ENCODE results near the gene GNAS.

DNA sequence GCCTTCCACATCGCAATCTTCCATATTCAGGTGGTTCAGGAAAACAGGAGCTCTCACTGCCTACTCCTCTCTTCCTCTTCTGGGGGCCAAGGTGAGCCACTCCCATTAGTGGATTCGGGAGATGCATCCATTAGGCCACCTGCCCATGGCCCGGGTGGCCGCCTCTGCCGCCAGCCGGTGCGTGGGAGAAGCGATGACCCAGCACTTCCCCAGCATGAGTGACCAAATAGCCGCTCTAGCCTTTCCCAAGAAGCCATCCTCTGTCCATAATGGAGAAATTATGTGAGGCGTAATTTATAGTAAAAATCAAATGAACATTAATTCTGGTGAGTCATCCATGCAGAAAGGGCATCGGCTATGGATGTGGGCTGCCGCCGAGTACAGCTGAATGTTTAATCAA lies 41.2 kb upstream of the GNAS start:
- TF ChIP-seq HDGF (IDR thresholded peaks at IDR 0.05) (no peak), ZNF324 (CRISPR knock-in tag; IDR thresholded peaks at IDR 0.05) (no peak), NFATC3 (IDR thresholded peaks at IDR 0.05) (no peak), ZNF146 (CRISPR knock-in tag; IDR thresholded peaks at IDR 0.05; ENCODE audit: unreplicated experiment) (no peak), TAL1 (IDR thresholded peaks at IDR 0.05) (no peak), ZNF311 (CRISPR knock-in tag; IDR thresholded peaks at IDR 0.05) (no peak), NR3C1 (CRISPR knock-in tag; IDR thresholded peaks at IDR 0.05) (no peak)
- TF ChIP-seq, protein P1, sequence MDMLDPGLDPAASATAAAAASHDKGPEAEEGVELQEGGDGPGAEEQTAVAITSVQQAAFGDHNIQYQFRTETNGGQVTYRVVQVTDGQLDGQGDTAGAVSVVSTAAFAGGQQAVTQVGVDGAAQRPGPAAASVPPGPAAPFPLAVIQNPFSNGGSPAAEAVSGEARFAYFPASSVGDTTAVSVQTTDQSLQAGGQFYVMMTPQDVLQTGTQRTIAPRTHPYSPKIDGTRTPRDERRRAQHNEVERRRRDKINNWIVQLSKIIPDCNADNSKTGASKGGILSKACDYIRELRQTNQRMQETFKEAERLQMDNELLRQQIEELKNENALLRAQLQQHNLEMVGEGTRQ (CRISPR knock-in tag; IDR thresholded peaks at IDR 0.05), result no peak
- TF ChIP-seq, protein P2, sequence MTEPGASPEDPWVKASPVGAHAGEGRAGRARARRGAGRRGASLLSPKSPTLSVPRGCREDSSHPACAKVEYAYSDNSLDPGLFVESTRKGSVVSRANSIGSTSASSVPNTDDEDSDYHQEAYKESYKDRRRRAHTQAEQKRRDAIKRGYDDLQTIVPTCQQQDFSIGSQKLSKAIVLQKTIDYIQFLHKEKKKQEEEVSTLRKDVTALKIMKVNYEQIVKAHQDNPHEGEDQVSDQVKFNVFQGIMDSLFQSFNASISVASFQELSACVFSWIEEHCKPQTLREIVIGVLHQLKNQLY (CRISPR knock-in tag; conservative IDR thresholded peaks at IDR 0.05), result no peak
- TF ChIP-seq, protein P3, sequence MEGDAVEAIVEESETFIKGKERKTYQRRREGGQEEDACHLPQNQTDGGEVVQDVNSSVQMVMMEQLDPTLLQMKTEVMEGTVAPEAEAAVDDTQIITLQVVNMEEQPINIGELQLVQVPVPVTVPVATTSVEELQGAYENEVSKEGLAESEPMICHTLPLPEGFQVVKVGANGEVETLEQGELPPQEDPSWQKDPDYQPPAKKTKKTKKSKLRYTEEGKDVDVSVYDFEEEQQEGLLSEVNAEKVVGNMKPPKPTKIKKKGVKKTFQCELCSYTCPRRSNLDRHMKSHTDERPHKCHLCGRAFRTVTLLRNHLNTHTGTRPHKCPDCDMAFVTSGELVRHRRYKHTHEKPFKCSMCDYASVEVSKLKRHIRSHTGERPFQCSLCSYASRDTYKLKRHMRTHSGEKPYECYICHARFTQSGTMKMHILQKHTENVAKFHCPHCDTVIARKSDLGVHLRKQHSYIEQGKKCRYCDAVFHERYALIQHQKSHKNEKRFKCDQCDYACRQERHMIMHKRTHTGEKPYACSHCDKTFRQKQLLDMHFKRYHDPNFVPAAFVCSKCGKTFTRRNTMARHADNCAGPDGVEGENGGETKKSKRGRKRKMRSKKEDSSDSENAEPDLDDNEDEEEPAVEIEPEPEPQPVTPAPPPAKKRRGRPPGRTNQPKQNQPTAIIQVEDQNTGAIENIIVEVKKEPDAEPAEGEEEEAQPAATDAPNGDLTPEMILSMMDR (IDR thresholded peaks at IDR 0.05 in 2 of 3, conservative IDR thresholded peaks at IDR 0.05 in 1 of 3; ENCODE audit: insufficient read depth in 2 of 3, low read depth in 1 of 3, low read length in 3 of 3), result no peak
- TF ChIP-seq, protein P4, sequence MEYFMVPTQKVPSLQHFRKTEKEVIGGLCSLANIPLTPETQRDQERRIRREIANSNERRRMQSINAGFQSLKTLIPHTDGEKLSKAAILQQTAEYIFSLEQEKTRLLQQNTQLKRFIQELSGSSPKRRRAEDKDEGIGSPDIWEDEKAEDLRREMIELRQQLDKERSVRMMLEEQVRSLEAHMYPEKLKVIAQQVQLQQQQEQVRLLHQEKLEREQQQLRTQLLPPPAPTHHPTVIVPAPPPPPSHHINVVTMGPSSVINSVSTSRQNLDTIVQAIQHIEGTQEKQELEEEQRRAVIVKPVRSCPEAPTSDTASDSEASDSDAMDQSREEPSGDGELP (CRISPR knock-in tag; IDR thresholded peaks at IDR 0.05; ENCODE audit: borderline replicate concordance), result no peak
- TF ChIP-seq, protein P5, sequence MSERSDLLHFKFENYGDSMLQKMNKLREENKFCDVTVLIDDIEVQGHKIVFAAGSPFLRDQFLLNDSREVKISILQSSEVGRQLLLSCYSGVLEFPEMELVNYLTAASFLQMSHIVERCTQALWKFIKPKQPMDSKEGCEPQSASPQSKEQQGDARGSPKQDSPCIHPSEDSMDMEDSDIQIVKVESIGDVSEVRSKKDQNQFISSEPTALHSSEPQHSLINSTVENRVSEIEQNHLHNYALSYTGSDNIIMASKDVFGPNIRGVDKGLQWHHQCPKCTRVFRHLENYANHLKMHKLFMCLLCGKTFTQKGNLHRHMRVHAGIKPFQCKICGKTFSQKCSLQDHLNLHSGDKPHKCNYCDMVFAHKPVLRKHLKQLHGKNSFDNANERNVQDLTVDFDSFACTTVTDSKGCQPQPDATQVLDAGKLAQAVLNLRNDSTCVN (CRISPR knock-in tag; IDR thresholded peaks at IDR 0.05), result no peak
